NCI-H146 treated with DMSO at 0.1 percent for 48 hours (cell line): ENCODE results near the gene SPINK5.

Experiments used
- DNase-seq: peaks from one replicate; lab custom pipeline; 2025; ENCODE audit not compliant: unreplicated experiment; lab: John Stamatoyannopoulos, UW

The SPINK5 gene

DNA sequence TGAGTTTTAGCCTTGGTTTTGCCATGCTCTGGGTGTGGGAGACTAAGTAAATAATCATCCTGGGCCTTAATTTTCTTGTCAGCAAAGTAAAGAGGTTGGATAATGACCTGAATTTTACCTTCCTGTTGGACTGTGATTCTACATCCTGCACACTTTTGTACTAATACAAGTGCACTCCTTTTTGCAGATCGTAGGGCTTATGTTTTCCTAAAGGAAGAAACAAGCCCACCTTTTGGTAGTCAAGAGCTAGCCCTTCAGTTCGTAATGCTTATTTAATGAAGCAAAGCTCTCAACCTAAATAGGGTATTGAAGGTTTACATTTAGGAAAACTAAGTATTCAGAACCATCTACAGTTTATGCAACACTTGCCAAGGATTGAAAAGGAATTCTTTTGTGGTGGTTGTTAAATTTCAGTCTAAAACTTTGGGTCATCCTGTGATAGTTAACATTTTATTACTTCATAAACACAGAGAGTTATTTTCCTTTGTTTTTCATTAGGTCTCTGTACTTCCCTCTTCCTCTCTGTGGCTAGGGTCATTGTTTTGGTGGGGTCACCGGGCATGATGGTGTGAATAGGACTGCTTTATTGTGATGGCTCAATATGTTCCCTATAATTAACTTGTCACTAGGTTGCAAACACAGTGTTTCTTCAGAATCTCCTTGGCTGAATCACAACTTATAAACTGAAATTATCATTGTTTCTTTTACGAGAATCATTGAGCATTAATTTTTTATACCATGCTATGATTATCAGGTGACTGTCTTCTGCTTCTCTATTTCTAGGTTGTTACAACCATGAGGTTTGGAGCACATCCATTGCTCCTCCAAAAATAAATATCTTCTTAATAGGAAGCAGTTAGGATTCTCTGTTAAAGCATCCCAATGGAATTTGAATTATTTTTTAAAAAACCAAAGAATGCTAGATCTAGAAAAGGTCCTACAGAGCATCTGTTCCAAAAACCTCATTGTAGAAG, 28.5 kb downstream of the SPINK5 start:
- DNase-seq = no peak

DNA sequence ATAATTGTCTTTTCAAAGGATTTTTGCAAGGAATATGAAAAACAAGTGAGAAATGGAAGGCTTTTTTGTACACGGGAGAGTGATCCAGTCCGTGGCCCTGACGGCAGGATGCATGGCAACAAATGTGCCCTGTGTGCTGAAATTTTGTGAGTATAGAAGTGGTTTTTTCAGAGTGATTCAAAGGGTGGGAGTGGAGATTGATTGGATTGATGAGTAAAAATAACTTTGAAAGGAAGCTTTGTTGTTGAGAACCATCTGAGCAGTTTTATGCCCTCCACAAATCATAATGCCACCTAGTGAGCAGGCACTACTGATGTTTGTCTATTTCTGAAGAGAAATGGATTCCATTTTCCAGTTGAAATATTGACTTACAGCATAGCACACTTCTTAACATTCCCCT, 30.6 kb downstream of the SPINK5 start:
- no peak for DNase-seq

DNA sequence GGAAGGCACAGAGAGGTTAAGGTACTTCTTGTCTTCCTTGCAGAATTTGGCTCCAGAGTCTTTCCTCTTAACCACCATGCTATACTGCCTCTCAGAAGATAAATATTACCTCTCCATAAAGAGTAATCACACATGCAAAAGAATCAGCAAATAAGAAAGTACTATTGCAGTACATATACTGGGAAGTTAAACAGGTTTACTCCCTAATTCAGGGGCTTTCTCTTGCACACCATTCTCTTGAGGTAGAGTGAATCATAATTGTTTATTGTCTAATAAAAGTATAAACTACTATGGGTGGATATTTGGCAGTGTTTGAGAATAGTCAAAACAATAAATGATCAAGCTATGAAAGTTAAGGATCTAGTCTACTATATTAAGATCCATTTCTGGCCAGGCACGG, 40.4 kb downstream of the SPINK5 start:
- DNase-seq = no peak

DNA sequence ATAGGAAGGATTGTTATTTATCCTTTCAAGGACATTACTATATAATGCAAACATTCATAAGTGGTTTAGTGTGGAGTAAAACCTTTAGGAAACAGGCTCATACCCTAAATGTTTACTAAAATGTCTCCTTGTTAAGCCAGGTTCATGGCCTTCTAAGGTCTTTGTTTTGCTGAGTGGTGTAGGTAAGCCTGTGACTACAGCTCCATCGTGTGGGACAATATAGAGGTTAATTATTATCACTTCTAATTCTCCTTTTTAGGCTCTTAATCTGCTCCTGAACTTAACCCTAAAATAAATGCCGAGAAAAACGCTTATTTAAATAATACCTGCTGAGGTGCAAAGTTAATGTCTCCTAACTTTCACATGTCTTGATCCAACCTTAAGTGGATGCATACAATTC, 43.8 kb downstream of the SPINK5 start:
- DNase-seq = no peak

DNA sequence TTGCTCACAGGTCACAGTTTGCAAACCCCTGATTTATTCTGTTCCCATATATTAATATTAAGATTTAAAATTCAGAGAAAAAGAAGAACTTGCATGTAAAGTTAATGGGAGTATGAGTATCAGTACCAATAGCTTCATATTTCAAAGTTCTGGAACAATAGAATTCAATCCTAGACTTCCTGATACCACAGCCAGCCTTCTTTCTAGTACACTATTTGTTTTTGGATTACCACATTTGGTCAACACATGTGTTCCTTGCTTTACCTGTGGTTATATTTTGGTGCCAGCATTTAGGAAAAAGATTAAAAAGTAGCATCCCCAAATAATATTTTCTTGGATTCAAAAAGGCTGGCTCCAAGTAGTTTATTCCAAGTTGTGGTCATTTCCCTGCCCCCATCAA, 49.5 kb downstream of the SPINK5 start:
- DNase-seq = no peak

DNA sequence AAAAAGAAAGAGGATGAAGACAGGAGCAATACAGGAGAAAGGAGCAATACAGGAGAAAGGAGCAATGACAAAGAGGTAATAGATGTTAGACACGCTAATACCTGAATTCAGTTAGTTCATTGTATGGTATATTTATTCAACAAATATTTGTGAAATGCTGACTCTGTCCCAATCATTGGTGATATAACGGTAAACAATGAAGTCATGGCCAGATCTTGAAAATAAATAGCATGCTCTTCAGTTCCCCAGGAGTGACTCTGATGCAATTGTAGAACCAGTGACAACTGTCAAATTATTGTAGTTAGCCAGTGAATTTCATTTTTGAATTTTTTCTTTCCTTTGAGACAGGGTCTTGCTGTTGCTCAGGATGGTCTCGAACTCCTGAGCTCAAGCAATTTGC, 56.5 kb downstream of the SPINK5 start:
- DNase-seq = no peak

DNA sequence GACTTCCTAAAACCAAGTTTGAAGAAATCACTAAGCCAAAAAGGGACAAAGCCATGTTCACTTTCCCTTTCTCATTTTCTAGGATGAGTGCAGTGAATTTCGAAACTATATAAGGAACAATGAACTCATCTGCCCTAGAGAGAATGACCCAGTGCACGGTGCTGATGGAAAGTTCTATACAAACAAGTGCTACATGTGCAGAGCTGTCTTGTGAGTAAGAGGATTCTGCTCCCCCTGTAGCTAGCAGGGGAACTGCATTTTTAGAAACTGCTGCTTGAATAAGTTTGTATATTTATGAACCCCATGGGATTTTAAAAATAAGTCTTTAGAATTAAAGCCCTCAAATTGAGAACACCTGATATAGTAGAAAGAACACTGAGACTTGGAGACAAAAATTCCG, 61.9 kb downstream of the SPINK5 start:
- no peak for DNase-seq

DNA sequence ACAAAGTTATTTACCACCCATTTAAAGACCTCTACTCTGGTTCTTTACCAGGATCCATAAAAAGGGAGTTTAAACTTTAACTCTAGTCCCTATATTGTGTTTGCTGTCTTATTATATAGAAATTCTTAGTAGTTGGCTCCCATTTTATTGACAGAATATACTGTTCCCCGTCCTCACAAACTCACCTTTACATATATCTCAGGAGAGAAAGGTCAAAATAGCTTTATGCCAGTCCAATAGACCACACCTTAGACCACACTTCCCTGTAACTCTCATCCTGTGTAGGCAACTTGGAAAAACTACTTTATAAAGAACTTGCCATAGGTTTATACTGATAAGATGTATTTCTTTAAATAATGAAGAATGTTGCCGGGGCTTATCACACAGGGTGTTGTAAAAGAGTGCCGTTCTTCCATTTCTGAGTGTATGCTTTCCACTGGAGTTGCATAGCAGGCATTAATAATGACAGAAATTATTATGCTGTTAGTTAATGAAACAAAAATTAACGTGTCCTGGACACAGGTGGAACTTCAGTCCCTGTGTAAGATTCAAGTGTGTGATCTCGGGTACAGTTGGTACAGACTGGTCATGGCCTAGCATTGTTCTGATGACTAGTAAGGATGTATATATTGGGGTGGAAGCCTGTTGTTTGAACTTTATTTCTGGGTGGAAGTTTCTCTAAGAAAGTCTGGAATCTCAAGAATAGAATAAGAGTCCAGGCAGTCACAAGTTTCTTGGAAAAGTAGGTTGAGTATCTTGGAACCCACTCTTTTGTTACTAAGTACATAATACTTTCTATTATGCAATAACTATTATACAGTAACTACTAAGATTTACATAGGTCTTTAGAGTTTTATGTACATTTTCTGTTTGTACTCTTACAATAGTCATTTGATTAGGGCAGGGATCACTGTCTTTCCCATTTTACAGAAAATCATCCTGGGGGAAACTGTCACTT, 71.6 kb downstream of the SPINK5 start:
- no peak for DNase-seq

DNA sequence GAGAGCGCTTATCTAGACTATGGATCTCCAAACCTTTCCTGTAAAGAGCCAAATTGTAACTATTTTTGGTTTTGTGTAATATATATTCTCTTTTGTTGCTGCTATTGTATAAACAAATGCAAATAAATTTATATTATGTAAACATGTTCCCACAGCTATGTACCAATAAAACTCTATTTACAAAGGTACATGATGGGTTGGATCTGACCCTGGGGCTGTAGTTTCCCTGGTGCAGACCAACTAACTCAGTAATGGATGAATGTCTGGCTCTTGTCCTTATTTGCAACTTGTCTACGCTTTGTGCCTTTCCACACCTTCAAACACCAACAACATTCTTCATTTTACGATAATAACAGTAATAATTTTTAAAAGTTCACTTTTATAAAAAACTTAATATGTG, 77.1 kb downstream of the SPINK5 start:
- DNase-seq = no peak

DNA sequence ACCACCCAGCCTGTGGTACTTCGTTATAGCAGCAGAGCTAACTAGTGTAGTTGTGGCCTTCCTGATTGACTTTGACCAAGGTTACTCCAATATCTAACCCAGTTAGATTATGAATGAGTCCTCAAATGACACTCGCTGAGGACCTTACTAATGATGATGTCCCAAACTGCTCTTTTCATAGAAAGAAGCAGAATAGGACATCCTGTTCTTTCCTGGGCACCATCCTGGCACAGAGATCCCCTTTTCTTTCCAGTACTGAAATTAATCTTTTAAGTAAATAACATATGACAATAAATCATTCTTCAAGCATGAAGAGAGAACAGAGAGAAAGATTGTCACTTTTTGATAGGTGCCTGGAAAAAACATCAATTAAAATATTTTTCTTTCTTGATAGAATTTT, 77.9 kb downstream of the SPINK5 start:
- no peak for DNase-seq

DNA sequence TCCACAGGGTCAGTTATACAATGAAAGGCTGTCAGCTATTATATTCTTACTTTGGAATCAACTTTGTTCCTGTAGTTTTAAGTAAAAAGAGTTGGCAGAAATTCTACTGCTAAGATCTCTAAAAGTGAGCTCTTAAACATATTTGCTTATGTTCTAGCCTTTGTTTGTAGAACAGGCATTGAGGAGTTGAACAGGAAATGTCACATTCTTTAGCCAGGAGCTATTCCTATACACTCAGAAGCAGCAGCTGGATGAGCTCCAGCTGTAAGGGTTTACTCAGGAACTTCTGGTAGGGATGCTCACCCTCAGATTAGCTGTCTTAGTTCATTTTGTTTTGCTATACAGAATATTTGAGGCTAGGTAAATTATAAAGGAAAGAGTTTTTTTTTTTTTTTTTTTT, 82.1 kb downstream of the SPINK5 start:
- no peak for DNase-seq

DNA sequence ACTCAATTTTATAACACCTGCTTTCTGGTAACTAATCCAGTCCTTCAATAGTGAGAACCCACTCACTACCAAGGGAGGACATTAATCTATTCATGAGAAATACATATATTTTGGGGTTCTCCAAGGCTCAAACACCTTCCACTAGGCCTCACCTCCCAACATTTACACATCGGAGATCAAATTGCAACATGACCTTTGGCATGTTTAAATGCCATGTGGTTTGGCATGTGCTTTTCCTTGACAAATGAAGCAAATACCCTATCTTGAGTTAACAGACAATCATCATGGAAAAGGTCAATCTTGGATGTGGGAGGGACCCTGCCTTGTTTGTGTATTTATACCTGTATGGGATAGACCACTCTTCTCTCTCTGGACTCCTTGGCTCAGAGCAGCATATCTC, 82.7 kb downstream of the SPINK5 start:
- DNase-seq = no peak

DNA sequence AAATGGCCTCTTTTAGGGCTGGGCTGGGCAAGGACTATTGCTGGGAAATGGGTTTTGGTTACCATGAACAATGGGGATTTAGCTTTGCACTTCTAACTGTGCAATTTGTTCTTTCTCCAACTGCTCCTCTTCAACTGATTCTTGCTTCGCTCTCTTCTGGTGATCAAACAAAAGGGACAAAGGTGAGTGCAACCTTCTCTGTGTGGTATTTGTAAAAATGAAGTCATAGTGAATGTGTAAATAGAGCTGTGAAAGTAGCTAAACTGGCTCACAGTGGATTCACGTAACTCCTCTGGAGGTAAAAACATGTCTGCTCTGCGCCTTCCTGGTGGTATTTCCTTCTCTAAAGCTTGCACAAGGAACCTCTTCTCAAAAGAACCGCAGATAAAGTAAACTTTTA, 83.6 kb downstream of the SPINK5 start:
- DNase-seq = no peak

DNA sequence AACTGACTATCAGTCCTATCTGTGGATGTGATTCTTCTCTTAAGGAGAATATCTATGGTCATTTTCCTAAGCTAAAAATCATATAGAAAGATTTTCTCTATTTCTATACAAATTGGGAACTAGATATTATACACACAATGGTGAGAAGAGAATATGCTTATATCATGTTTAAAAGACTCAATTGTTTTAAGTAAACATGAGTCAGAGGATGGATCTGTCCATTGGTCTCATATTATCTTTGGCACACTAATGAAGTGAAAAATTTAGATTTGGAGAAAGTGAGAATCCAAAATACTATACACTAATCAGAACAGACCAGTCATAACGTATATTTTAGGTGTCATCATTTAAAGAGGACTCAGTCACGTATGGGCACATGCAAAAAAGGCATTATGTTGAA, 88.1 kb downstream of the SPINK5 start:
- no peak for DNase-seq

DNA sequence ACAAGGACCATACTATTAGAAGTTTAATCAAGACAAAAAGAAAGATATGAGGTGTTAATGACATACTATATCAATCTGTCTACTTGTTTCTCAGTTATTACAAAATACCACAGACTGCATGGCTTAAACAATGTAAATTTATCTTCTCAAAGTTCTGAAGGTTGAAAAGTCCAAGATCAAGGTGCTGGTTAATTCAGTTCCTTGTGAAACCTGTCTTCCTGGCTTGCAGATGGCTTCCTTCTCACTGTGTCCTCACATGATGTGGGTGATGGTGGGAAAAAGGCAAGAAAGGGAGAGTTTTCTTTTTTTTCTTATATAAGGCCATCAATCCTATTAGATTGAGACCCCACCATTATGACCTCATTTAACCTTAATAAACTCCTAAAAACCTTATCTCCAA, 89.0 kb downstream of the SPINK5 start:
- no peak for DNase-seq

DNA sequence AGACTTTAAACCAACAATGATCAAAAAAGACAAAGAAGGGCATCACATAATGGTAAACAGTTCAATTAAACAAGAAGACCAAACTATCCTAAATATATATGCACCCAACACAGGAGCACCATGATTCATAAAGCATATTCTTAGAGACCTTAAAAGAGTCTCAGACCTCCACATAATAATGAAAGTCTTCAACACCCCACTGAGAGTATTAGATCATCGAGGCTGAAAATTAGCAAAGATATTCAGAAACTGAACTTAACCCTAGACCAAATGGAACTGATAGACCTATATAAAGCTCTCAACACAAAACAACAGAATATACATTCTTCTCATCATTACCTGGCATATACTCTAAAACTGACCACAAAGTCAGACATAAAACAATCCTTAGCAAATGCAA, 92.8 kb downstream of the SPINK5 start:
- DNase-seq = no peak

DNA sequence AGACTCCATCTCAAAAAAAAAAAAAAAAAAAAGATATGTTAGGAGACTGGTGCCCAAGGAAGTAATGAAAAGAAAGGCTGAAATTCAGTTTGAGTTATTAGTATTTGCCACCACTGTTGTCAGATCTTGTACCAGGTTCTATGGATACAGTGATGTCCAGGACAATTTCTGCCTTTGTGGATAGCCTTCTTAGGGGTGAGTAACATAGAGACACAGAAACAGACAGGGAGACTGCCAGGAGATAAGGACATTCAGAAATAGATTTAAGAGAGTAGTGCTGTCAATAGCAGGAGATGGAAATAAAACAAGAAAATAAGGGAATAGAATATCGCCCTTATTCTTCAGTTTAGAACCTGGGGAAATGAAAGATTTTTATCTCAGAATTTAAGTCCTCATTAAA, 98.3 kb downstream of the SPINK5 start:
- DNase-seq = no peak

DNA sequence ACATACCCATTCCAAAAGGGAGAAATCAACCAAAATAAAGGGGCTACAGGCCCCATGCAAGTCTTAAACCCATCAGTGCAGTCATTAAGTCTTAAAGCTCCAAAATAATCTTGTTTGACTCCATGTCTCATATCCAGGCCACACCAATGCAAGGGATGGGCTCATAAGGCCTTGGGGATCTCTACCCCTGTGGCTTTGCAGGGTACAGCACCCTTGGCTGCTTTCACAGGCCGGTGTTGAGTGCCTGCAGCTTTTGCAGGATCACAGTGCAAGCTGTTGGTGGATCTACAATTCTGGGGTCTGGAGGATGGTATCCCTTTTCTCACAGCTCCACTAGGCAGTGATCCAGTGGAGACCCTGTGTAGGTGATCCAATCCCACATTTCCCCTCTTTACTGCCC, 99.6 kb downstream of the SPINK5 start:
- no peak for DNase-seq

DNA sequence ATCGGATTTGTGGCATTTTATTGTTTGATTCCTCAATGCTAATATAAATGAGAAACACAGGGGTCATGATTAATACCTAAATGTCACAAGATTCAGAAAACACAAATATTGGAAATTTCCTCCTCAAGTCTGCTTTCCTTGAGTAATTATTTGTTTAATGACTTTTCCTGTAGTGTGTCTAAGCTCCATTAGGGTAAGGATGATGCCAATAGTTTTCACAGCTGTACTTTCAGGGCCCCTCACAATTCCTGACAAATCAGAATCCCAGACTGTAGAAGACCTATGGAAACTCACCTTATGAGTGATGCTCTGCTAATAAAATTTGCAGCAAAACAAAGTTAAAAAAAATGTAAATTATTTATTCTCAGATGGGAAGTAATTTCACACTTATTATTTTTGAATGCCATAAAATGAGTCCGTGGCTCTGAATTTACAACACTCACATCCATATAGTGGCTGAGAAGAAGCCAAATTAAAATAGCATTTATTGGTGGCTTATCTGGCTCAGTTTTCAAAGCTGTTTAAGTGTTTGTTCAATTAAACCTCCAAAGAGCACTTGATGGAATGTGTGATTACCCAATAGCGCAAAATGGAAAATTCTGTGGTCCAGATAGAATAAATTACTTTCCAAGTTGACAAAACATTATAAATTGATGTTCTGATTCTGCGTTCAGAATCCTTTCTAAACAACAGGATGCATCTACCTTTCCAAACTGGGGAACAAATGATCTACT, 102.9 kb downstream of the SPINK5 start:
- no peak for DNase-seq

DNA sequence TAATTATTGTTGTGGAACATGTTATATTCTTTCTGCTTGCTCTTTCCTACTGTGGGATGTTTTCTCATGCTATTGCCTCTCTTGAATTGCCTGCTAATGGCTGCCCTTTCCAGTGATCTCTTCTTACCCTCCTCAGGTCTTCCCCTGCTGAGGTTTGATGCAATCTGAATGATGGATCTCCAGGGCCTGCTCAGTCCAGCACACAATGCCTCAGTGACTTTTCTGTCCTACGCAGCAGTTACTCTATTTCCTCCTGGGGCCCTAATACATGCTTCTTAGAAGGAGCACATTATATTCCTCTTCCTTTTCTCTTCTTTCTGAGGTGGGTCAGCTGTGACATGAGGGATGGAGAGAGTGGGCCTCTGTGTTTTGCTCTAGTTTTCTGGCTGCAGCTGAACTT, 104.5 kb downstream of the SPINK5 start, which contains the start of gene SPINK14:
Gene SPINK14 (plus strand): TSS at position 301 of the 400 bp plus-strand sequence. CDS start 1,187 bp downstream, outside the sequence.
- no peak for DNase-seq

DNA sequence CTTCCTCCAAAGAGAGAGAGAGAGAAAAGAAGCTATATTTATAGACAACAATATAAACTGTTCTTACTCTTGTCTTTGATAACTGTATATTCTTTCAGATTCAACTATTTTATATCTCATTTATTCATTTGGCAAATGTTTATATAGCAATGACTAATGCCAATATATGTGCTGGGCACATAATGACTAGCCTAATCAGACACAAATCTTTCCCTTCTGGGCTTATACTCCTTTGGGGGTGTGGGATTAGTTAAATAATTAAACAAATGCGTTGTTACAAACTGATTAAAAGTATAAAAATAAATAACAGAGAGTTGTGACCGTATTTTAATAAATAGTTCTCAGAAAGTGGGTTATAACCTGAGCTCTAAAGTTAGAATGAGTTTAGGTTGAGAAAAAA, 108.6 kb downstream of the SPINK5 start:
- no peak for DNase-seq
